RWPE1 (cell line): ENCODE measurements around the gene CRYZ.

Experiments
- CTCF ChIA-PET: fragments of 350-600 bp; sonication (Branson Sonifier 250); formaldehyde crosslinking; extraction: SDS; loops from one replicate; lab custom pipeline; 2021; lab: Yijun Ruan, JAX
- POLR2A ChIA-PET: fragments of 400-600 bp; formaldehyde crosslinking; extraction: SDS; loops from one replicate; lab custom pipeline; 2020; ENCODE audit warnings: antibody characterized with exemption; ENCODE audit not compliant: low non-redundant PET; lab: Yijun Ruan, JAX
- DNase-seq: peaks from one replicate; pipeline ENCODE4 v3.0.0; 2012; ENCODE audit warnings: low spot score
- H3K27ac ChIP-seq: fragments of 450-650 bp; 2 replicates; pipeline ENCODE4 v1.5.1; 2017
- TF ChIP-seq, protein P1 (sequence below): fragments of 450-650 bp; conservative IDR thresholded peaks from 2 replicates; pipeline ENCODE4 v1.5.1; 2017; ENCODE audit warnings: low read depth, mild to moderate bottlenecking

CRYZ gene

DNA sequence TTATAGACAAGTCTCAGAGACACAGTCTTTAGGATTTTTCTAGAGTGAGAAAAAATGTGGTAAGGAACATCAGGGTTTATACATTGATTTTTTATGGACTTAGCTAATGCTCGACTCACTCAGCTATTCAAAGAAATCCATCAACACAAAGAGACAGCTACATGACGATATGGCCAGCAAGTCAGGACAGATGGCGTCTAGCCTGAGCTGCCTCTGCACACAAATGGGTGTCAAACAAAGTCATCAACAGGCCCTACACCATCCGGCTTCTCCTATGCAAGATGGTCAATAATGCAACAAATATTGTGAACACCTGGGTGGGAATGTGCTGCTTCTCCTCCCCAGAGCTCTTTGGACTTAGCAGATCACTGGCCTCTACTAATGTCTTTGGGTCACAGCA is 45.9 kb downstream of the CRYZ start:
- no peak for DNase-seq
- ChIA-PET POLR2A (no interaction called here), CTCF (interaction anchor here (0.6 kb wide), 1 partner anchor 1641 kb away, joined by 3 read pairs; no protein-coding TSS in a partner anchor)
- no peak overlapping the region for H3K27ac ChIP-seq
- TF ChIP-seq, protein P1, sequence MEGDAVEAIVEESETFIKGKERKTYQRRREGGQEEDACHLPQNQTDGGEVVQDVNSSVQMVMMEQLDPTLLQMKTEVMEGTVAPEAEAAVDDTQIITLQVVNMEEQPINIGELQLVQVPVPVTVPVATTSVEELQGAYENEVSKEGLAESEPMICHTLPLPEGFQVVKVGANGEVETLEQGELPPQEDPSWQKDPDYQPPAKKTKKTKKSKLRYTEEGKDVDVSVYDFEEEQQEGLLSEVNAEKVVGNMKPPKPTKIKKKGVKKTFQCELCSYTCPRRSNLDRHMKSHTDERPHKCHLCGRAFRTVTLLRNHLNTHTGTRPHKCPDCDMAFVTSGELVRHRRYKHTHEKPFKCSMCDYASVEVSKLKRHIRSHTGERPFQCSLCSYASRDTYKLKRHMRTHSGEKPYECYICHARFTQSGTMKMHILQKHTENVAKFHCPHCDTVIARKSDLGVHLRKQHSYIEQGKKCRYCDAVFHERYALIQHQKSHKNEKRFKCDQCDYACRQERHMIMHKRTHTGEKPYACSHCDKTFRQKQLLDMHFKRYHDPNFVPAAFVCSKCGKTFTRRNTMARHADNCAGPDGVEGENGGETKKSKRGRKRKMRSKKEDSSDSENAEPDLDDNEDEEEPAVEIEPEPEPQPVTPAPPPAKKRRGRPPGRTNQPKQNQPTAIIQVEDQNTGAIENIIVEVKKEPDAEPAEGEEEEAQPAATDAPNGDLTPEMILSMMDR, result no peak

GRCh38 chr1:74684301-74684700 is 48.5 kb downstream of the CRYZ start:
- no peak overlapping the region for H3K27ac ChIP-seq
- TF ChIP-seq, protein P1, result no peak
- ChIA-PET CTCF (no interaction called here), POLR2A (no interaction called here)
- no peak for DNase-seq

GRCh38 chr1:74683656-74684055 is 49.2 kb downstream of the CRYZ start:
- TF ChIP-seq, protein P1, result no peak
- ChIA-PET POLR2A (no interaction called here), CTCF (no interaction called here)
- no peak overlapping the region for H3K27ac ChIP-seq
- no peak for DNase-seq

GRCh38 chr1:74681851-74682250 is 51.0 kb downstream of the CRYZ start:
- no peak for DNase-seq
- H3K27ac ChIP-seq, result no peak overlapping the region
- ChIA-PET POLR2A (no interaction called here), CTCF (interaction anchor here (0.6 to 0.7 kb wide), 2 partner anchors 153 to 249 kb away, joined by 3 to 4 read pairs; no protein-coding TSS in a partner anchor)
- TF ChIP-seq, protein P1, result no peak

DNA sequence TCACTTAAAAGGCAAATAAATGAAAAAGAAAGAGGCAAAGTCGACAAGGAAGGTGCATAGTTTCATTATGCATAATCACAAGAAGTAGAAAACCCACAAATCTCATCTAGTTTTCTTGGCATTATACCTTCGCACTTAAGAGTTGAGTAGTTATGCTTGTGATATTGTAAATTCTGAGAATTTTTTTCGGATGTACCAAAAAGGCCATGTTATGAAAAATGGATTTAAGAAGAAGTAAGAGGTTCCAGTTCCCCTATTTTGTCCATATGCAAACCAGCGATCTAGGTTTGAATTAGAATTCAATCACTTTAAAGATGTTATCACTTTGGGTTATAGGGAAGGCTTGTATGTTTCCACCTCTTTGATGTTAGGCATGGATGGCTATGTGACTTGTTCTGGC is 51.4 kb downstream of the CRYZ start:
- DNase-seq, result no peak
- no peak overlapping the region for H3K27ac ChIP-seq
- ChIA-PET CTCF (interaction anchor here (0.7 kb wide), 1 partner anchor 8 kb away, joined by 3 read pairs; no protein-coding TSS in a partner anchor), POLR2A (no interaction called here)
- TF ChIP-seq, protein P1, result no peak

- no peak for DNase-seq
- CTCF ChIA-PET, result interaction anchor here (0.7 kb wide), 1 partner anchor 9 kb away, joined by 3 read pairs; no protein-coding TSS in a partner anchor
- H3K27ac ChIP-seq, result no peak overlapping the region
- POLR2A ChIA-PET, result no interaction called here
- TF ChIP-seq, protein P1, result no peak
These were observed 51.8 kb downstream of the CRYZ start for GRCh38 chr1:74681001-74681400.
